H1 (cell line): Measurements from ENCODE around the gene EML5. TPM values are rescaled to one million over a fixed set of nuclear protein-coding genes. Genes with fewer than 3 reads are reported as not detected.

Experiments used
- CTCF ChIA-PET: fragments of 300-600 bp; sonication (Branson Sonifier 250); formaldehyde crosslinking; loops from one replicate; lab custom pipeline; 2021; ENCODE audit not compliant: partially characterized antibody; lab: Charles Lee
- POLR2A ChIA-PET: fragments of 300-600 bp; sonication (Branson Sonifier 250); formaldehyde crosslinking; loops from one replicate; lab custom pipeline; 2021; ENCODE audit warnings: inconsistent platforms; ENCODE audit not compliant: partially characterized antibody; lab: Charles Lee
- DNase-seq, 2 experiments: peaks; one replicate each; pipeline versions ENCODE4 v3.0.0 to v3.0.0-alpha.2; 2010 to 2022; ENCODE audit warnings: low spot score in 2 of 2, low read depth in 1 of 2, mixed read lengths in 1 of 2
- FAIRE-seq: peaks from 2 replicates; lab custom pipeline; 2011; peaks lifted over from hg19 to GRCh38; lab: Jason Lieb, UNC
- H2AFZ ChIP-seq: 2 replicates; pipeline ENCODE4 v1.8.1; 2012; ENCODE audit warnings: low read length, inconsistent platforms
- H2AK5ac ChIP-seq: 2 replicates; pipeline ENCODE4 v1.6.1; 2013; ENCODE audit warnings: low read depth, low read length
- H2BK120ac ChIP-seq: replicated peaks from 2 replicates; pipeline ENCODE3; 2013; ENCODE audit warnings: low read depth, low read length, inconsistent platforms
- H2BK12ac ChIP-seq: 2 replicates; pipeline ENCODE4 v1.6.1; 2013; ENCODE audit warnings: low read depth, low read length
- H2BK15ac ChIP-seq: 2 replicates; pipeline ENCODE4 v1.6.1; 2013; ENCODE audit warnings: low read length
- H2BK20ac ChIP-seq: 2 replicates; pipeline ENCODE4 v1.6.1; 2013; ENCODE audit warnings: low read length
- H2BK5ac ChIP-seq: 2 replicates; pipeline ENCODE4 v1.6.1; 2013; ENCODE audit warnings: low read depth, low read length
- H3K14ac ChIP-seq: 2 replicates; pipeline ENCODE4 v1.6.1; 2013; ENCODE audit warnings: inconsistent platforms; ENCODE audit not compliant: insufficient read length
- H3K18ac ChIP-seq: 2 replicates; pipeline ENCODE4 v1.6.1; 2013; ENCODE audit warnings: low read length; ENCODE audit errors: extremely low read depth
- H3K23ac ChIP-seq: 2 replicates; pipeline ENCODE4 v1.6.1; 2013; ENCODE audit warnings: inconsistent platforms; ENCODE audit not compliant: insufficient read length
- H3K23me2 ChIP-seq: 2 replicates; pipeline ENCODE4 v1.6.1; 2013; ENCODE audit warnings: low read depth, low read length
- H3K27ac ChIP-seq: 2 replicates; pipeline ENCODE4 v1.6.1; 2011; ENCODE audit warnings: low read depth, low read length, inconsistent platforms
- H3K27me3 ChIP-seq, 4 experiments: replicated peaks in 1 of 4; 1 replicate in 1 of 4; 2 replicates in 3 of 4; pipeline versions ENCODE4 v1.6.1 to v1.8.1; 2011 to 2013; ENCODE audit warnings: low read length in 3 of 4, mild to moderate bottlenecking in 3 of 4, inconsistent platforms in 2 of 4, mixed read lengths in 2 of 4, moderate library complexity in 1 of 4; ENCODE audit not compliant: control insufficient read depth in 3 of 4, insufficient read depth in 3 of 4; ENCODE audit errors: extremely low read depth in 1 of 4
- H3K36me3 ChIP-seq, 4 experiments: 2 replicates each; pipeline versions ENCODE4 v1.6.1 to v1.8.1; 2011 to 2013; ENCODE audit warnings: mild to moderate bottlenecking in 4 of 4, low read length in 3 of 4, moderate library complexity in 2 of 4, control low read depth in 1 of 4, inconsistent platforms in 1 of 4; ENCODE audit not compliant: insufficient read depth in 4 of 4, control insufficient read depth in 2 of 4
- H3K4ac ChIP-seq: replicated peaks from 2 replicates; pipeline ENCODE3; 2013; ENCODE audit warnings: low read length, low read depth, mixed read lengths, inconsistent platforms; ENCODE audit not compliant: insufficient read length
- H3K4me1 ChIP-seq, 4 experiments: replicated peaks in 1 of 4; 1 replicate in 1 of 4; 2 replicates in 3 of 4; pipeline versions ENCODE4 v1.6.1 to v1.8.1; 2011 to 2013; ENCODE audit warnings: low read length in 3 of 4, inconsistent platforms in 2 of 4, mixed read lengths in 1 of 4; ENCODE audit not compliant: insufficient read depth in 4 of 4, control insufficient read depth in 3 of 4
- H3K4me2 ChIP-seq, 2 experiments: 2 replicates each; pipeline versions ENCODE4 v1.6.1 to v1.8.1; 2011 to 2013; ENCODE audit warnings: low read depth in 2 of 2, low read length in 2 of 2, control low read depth in 1 of 2, inconsistent platforms in 1 of 2, mild to moderate bottlenecking in 1 of 2; ENCODE audit not compliant: insufficient read depth in 1 of 2
- H3K4me3 ChIP-seq, 4 experiments: fragments of 200-600, 300-600 bp in 1 of 4; sonication (generic), shearing (Covaris generic), sonication (Bioruptor Twin) in 1 of 4; 2 replicates each; pipeline versions ENCODE4 v1.5.1 to v1.8.1; 2011 to 2016; ENCODE audit warnings: low read length in 4 of 4, low read depth in 3 of 4, control low read depth in 2 of 4, inconsistent platforms in 2 of 4, mild to moderate bottlenecking in 2 of 4, mixed read lengths in 1 of 4, moderate library complexity in 1 of 4; ENCODE audit not compliant: insufficient read depth in 2 of 4; ENCODE audit errors: extremely low read depth in 1 of 4
- H3K56ac ChIP-seq: replicated peaks from 2 replicates; pipeline ENCODE3; 2013; ENCODE audit warnings: low read depth, mild to moderate bottlenecking, mixed read lengths, low read length, inconsistent platforms; ENCODE audit not compliant: insufficient read length
- H3K79me1 ChIP-seq: 2 replicates; pipeline ENCODE4 v1.6.1; 2013; ENCODE audit warnings: low read depth, low read length, control low read depth
- H3K79me2 ChIP-seq, 2 experiments: 2 replicates each; pipeline versions ENCODE4 v1.6.1 to v1.8.1; 2012 to 2013; ENCODE audit warnings: low read length in 2 of 2, mild to moderate bottlenecking in 2 of 2, inconsistent platforms in 1 of 2; ENCODE audit not compliant: insufficient read depth in 2 of 2, control insufficient read depth in 1 of 2
- H3K9ac ChIP-seq, 4 experiments: replicated peaks in 1 of 4; 1 replicate in 1 of 4; 2 replicates in 3 of 4; pipeline versions ENCODE4 v1.6.1 to v1.8.1; 2011 to 2013; ENCODE audit warnings: low read depth in 3 of 4, low read length in 3 of 4, control low read depth in 2 of 4, mild to moderate bottlenecking in 2 of 4, moderate library complexity in 2 of 4, inconsistent platforms in 1 of 4; ENCODE audit errors: extremely low read depth in 1 of 4
- H3K9me3 ChIP-seq, 2 experiments: 2 replicates each; pipeline versions ENCODE4 v1.6.1 to v1.8.1; 2012 to 2013; ENCODE audit warnings: mild to moderate bottlenecking in 2 of 2, moderate library complexity in 2 of 2, control low read depth in 1 of 2, inconsistent platforms in 1 of 2, low read depth in 1 of 2, low read length in 1 of 2, mixed read lengths in 1 of 2; ENCODE audit not compliant: insufficient read depth in 2 of 2
- H4K20me1 ChIP-seq, 2 experiments: replicated peaks in 1 of 2; 2 replicates each; pipeline versions ENCODE3 to v1.8.1; 2011 to 2013; ENCODE audit warnings: inconsistent platforms in 2 of 2, low read length in 2 of 2, mild to moderate bottlenecking in 1 of 2; ENCODE audit not compliant: insufficient read depth in 2 of 2, control insufficient read depth in 1 of 2
- H4K5ac ChIP-seq: 2 replicates; pipeline ENCODE4 v1.6.1; 2013; ENCODE audit warnings: low read length, low read depth, mixed read lengths, inconsistent platforms; ENCODE audit not compliant: insufficient read length
- H4K8ac ChIP-seq: 2 replicates; pipeline ENCODE4 v1.8.0; 2013; ENCODE audit warnings: mild to moderate bottlenecking, moderate library complexity, low read length, inconsistent platforms; ENCODE audit not compliant: insufficient read depth; ENCODE audit errors: extremely low read depth
- H4K91ac ChIP-seq: replicated peaks from 2 replicates; pipeline ENCODE3; 2013; ENCODE audit warnings: low read length, mixed read lengths, inconsistent platforms; ENCODE audit not compliant: insufficient read length
- SAP30 ChIP-seq: fragments of 300-600 bp; sonication (generic); IDR thresholded peaks from 2 replicates; pipeline ENCODE4 v1.7.1; 2012; ENCODE audit warnings: low read length, moderate library complexity, mild to moderate bottlenecking, inconsistent platforms; ENCODE audit not compliant: insufficient read depth, insufficient replicate concordance
- SP1 ChIP-seq: IDR thresholded peaks from 2 replicates; pipeline ENCODE4 v1.6.1; 2011; ENCODE audit warnings: low read depth, low read length
- WGBS, 2 experiments: shearing (Covaris generic) in 1 of 2; methylation state at CpG; one replicate each; pipeline versions ENCODE4 v1.1.6 to v1.1.7; 2013 to 2015; ENCODE audit warnings: low lambda C conversion rate in 2 of 2, mixed read lengths in 2 of 2, inconsistent platforms in 1 of 2, low coverage in 1 of 2, missing lambda C conversion rate in 1 of 2; ENCODE audit not compliant: insufficient replicate concordance in 2 of 2, insufficient coverage in 1 of 2, insufficient read length in 1 of 2; ENCODE audit errors: extremely low coverage in 1 of 2, missing lambda C conversion rate in 1 of 2; 5-methylcytosine and 5-hydroxymethylcytosine counted together
- polyA plus RNA-seq, 7 experiments: library from polyadenylated mRNA; depleted of rRNA in 3 of 7; stranded (reverse) in 5 of 7; unstranded in 2 of 7; fragments of >200 nt in 5 of 7; fragments of 200-250 nt in 2 of 7; gene quantifications; 1 replicate in 5 of 7; 2 replicates in 1 of 7; 4 replicates in 1 of 7; pipeline versions ENCODE4 v1.2.1 to v1.2.3, GENCODE V29; 2011 to 2013; ENCODE audit warnings: missing spikeins in 2 of 7, mixed read lengths in 2 of 7
- total RNA-seq: library from RNA; stranded (reverse); fragmentation: NEBNext Ultra II Directional; extraction: Animal tissue kit (Norgen Biotek cat#: 25700); gene quantifications from 2 replicates; pipeline ENCODE4 v1.2.1, GENCODE V29; 2021

Gene EML5
- total and polyA plus RNA-seq, 2 of the 8 experiments (the other 6 are each of a cell fraction or from before 2014, with no cell fraction given) = 0.39 to 0.88 TPM

DNA sequence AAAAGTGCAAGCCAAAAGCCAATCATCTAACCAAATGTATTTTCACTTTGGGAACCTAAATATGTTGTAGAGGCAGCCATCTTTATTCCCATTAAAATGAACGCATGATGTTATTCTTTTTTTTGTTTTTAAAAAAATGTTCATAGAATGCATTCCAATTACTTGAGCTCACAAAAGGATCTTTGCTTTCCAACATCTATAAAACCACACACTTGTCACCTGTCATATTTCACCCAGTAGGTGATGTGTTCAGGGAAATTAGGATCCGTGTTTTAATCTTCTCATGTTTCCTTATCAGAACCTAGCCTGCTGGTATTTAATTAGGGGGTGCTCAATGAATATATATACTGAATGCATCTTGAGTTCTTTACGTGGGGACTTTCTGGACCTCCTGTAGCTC lies 45.3 kb upstream of the EML5 start:
- Histone ChIP-seq H3K4me2 (no peak overlapping the region), H2AFZ (no peak overlapping the region), H3K27ac (no peak overlapping the region), H2AK5ac (no peak overlapping the region), H2BK20ac (no peak overlapping the region), H2BK12ac (no peak overlapping the region), H2BK120ac (no peak overlapping the region), H4K5ac (no peak overlapping the region), H3K23me2 (no peaks in the 10 kb centered on the region; the same call in 1 of the 2 replicates), H3K27me3 (no peaks in the 10 kb centered on the region), H3K14ac (no peak overlapping the region), H3K79me1 (peaks cover 2% of the 10 kb centered on the region; the same call in 1 of the 2 replicates), H3K79me2 (0 out of 4 replicates have a peak, but pooled peaks cover 0 to 2% of the 10 kb centered on the region in 2 experiments)
- 89% methylated on average over 3 of the region's 3 CpGs; no CpG with 5 or more reads in 1 of the 2 experiments for WGBS, 2 experiments
- POLR2A ChIA-PET = no interaction called here
- DNase-seq (no peak), FAIRE-seq (no peak)
- TF ChIP-seq SP1 = no peak
- TF ChIP-seq SAP30 = no peak
- TF ChIP-seq, all 59 proteins: peak for 0
- no peak overlapping the region for H3K9ac ChIP-seq
- H3K23ac ChIP-seq = no peak overlapping the region
- no peaks in the 10 kb centered on the region for H3K9me3 ChIP-seq
- no peak overlapping the region for H2BK5ac ChIP-seq
- CTCF ChIA-PET = interaction anchor here (1.1 to 2.0 kb wide), 5 partner anchors 9 to 171 kb away, joined by 3 to 5 read pairs (median 4); no protein-coding TSS in a partner anchor
- no peaks in the 10 kb centered on the region for H3K36me3 ChIP-seq
- no peak overlapping the region for H4K91ac ChIP-seq
- H3K4ac ChIP-seq = no peak overlapping the region
- H3K4me3 ChIP-seq = no peak overlapping the region
- H2BK15ac ChIP-seq = no peak overlapping the region
- H4K20me1 ChIP-seq = no peaks in the 10 kb centered on the region
- no peak overlapping the region for H3K56ac ChIP-seq
- H3K4me1 ChIP-seq = no peaks in the 10 kb centered on the region
- H4K8ac ChIP-seq = no peak overlapping the region
- H3K18ac ChIP-seq = no peak overlapping the region
